GM12878 (cell line): ENCODE data around the gene PLK4.

ENCODE experiments used
- CTCF ChIP-seq, 3 experiments: IDR thresholded peaks in 2 of 3; conservative IDR thresholded peaks in 1 of 3; 2 replicates each; pipeline ENCODE4 v1.5.1; 2011; ENCODE audit warnings: low read depth in 3 of 3, low read length in 3 of 3, mild to moderate bottlenecking in 3 of 3, control low read depth in 2 of 3, moderate library complexity in 2 of 3, inconsistent platforms in 1 of 3, mixed read lengths in 1 of 3; ENCODE audit not compliant: control insufficient read depth in 2 of 3, insufficient read depth in 1 of 3; ENCODE audit errors: extremely low read depth in 1 of 3
- EZH2 ChIP-seq: IDR thresholded peaks from 2 replicates; pipeline ENCODE4 v1.6.1; 2012; ENCODE audit warnings: low read depth, mild to moderate bottlenecking, control low read depth, inconsistent platforms, low read length, borderline replicate concordance; ENCODE audit not compliant: control insufficient read depth
- POLR2AphosphoS5 ChIP-seq: IDR thresholded peaks from 2 replicates; pipeline ENCODE4 v1.6.1; 2011; ENCODE audit warnings: mild to moderate bottlenecking, low read length, inconsistent platforms
- RELA ChIP-seq: fragments of 450-650 bp; IDR thresholded peaks from 2 replicates; pipeline ENCODE4 v1.8.0; 2014; ENCODE audit warnings: borderline replicate concordance; ENCODE audit not compliant: partially characterized antibody
- ZBTB40 ChIP-seq: fragments of 450-650 bp; IDR thresholded peaks from 2 replicates; pipeline ENCODE4 v1.6.1; 2016; ENCODE audit warnings: mild to moderate bottlenecking, moderate library complexity, borderline replicate concordance

GRCh38 chr4:127888559-127888958 is 7.9 kb downstream of the PLK4 start:
- TF ChIP-seq CTCF (IDR thresholded peaks at IDR 0.05 in 2 of 3, conservative IDR thresholded peaks at IDR 0.05 in 1 of 3; ENCODE audit: control insufficient read depth in 2 of 3, extremely low read depth in 1 of 3, insufficient read depth in 1 of 3, low read depth in 3 of 3, low read length in 3 of 3) (no peak), ZBTB40 (no peak), RELA (no peak), POLR2AphosphoS5 (no peak), EZH2 (no peak)
